OCI-LY1 (cell line): ENCODE measurements around the gene EBF4.

Source experiments
- H2AFZ ChIP-seq: fragments of 200-600 bp; sonication (generic), shearing (Covaris generic); 2 replicates; pipeline ENCODE4 v1.6.0; 2014; ENCODE audit warnings: antibody characterized with exemption, mild to moderate bottlenecking, low read length
- H3F3A ChIP-seq: fragments of 200-600 bp; sonication (generic), shearing (Covaris generic); 2 replicates; pipeline ENCODE4 v1.6.0; 2014; ENCODE audit warnings: mild to moderate bottlenecking, antibody characterized with exemption, low read length, moderate library complexity; ENCODE audit not compliant: insufficient read depth
- H3K27ac ChIP-seq: fragments of 200-600 bp; sonication (generic); 2 replicates; pipeline ENCODE4 v1.5.1; 2014; ENCODE audit warnings: low read length, mixed run types, mild to moderate bottlenecking, low read depth; ENCODE audit not compliant: poor library complexity, severe bottlenecking
- H3K27me3 ChIP-seq: fragments of 200-600 bp; sonication (generic); 2 replicates; pipeline ENCODE4 v1.6.0; 2014; ENCODE audit warnings: antibody characterized with exemption, mild to moderate bottlenecking, low read length, moderate library complexity; ENCODE audit not compliant: insufficient read depth
- H3K36me3 ChIP-seq: fragments of 200-600 bp; sonication (generic); 2 replicates; pipeline ENCODE4 v1.6.1; 2014; ENCODE audit warnings: mild to moderate bottlenecking, antibody characterized with exemption, low read length, moderate library complexity, mixed read lengths; ENCODE audit not compliant: insufficient read depth
- H3K4me1 ChIP-seq: fragments of 200-600 bp; sonication (generic); 2 replicates; pipeline ENCODE4 v1.5.1; 2014; ENCODE audit warnings: mild to moderate bottlenecking, low read length, moderate library complexity; ENCODE audit not compliant: insufficient read depth, severe bottlenecking
- H3K4me2 ChIP-seq: fragments of 200-600 bp; sonication (generic), shearing (Covaris generic); 2 replicates; pipeline ENCODE4 v1.6.1; 2014; ENCODE audit warnings: low read length
- H3K4me3 ChIP-seq: fragments of 200-600 bp; sonication (generic); 2 replicates; pipeline ENCODE4 v1.5.1; 2014; ENCODE audit warnings: low read length, low read depth, mild to moderate bottlenecking, mixed read lengths; ENCODE audit not compliant: poor library complexity, severe bottlenecking
- H3K79me2 ChIP-seq: fragments of 200-600 bp; shearing (Covaris generic); 2 replicates; pipeline ENCODE4 v1.6.1; 2016; ENCODE audit warnings: mixed run types, low read length, mixed read lengths; ENCODE audit not compliant: insufficient read depth
- H3K9ac ChIP-seq: fragments of 200-600 bp; sonication (generic), shearing (Covaris generic); 2 replicates; pipeline ENCODE4 v1.6.1; 2014; ENCODE audit warnings: mild to moderate bottlenecking, low read length, mixed read lengths
- H3K9me2 ChIP-seq: fragments of 200-600 bp; sonication (generic), shearing (Covaris generic); 2 replicates; pipeline ENCODE4 v1.6.1; 2014; ENCODE audit warnings: low read depth, mild to moderate bottlenecking, low read length, mixed read lengths
- H3K9me3 ChIP-seq: fragments of 200-600 bp; shearing (Covaris generic); 2 replicates; pipeline ENCODE4 v1.6.1; 2014; ENCODE audit warnings: low read length, mixed read lengths
- H4K20me1 ChIP-seq: fragments of 200-600 bp; sonication (generic), shearing (Covaris generic); 2 replicates; pipeline ENCODE4 v1.6.0; 2016; ENCODE audit warnings: mild to moderate bottlenecking, low read length; ENCODE audit not compliant: insufficient read depth
- EZH2 ChIP-seq: fragments of 200-600 bp; sonication (generic), shearing (Covaris generic); IDR thresholded peaks from 2 replicates; pipeline ENCODE4 v1.8.0; 2017; ENCODE audit warnings: borderline replicate concordance, mixed run types, mild to moderate bottlenecking, antibody characterized with exemption, low read length, moderate library complexity, mixed read lengths
- TF ChIP-seq, protein P1 (sequence below): fragments of 200-600 bp; sonication (generic), shearing (Covaris generic); IDR thresholded peaks from 2 replicates; pipeline ENCODE4 v1.5.1; 2017; ENCODE audit warnings: mild to moderate bottlenecking, antibody characterized with exemption, low read length, moderate library complexity, mixed read lengths

EBF4 gene

DNA sequence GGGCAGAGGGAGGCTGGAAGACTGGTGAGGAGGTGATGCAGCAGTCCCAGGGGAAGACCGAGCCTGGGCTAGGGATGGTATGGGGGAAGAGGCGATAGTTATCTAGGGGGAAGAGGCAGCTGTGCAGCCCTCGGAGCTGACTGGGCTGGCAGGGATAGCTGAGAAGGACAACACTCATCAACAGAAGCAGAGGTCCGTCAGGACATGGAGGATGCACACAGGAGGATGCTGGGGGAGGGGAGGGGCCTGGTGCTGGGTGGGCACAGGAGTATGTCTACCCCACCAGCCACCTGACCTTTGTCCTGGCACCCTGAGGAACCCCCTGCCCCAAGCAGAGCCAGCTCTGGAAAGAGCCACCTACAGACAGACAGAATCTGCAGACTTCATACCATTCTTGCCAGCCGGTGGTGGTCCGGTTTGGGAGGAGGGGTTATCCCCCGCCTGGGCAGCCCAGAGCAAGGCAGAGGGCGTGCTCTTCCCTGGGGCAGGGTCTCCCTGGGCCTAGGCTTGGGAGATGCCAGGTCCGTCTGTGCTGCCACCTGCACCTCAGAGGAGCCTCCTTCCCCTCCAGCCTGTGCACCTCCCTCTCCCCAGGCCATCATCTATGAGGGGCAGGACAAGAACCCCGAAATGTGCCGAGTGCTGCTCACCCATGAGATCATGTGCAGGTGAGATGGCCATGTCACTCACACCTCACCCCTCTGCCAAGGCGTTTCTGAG, 14.9 kb downstream of the EBF4 start:
- no peak overlapping the region for H2AFZ ChIP-seq
- TF ChIP-seq, protein P1, sequence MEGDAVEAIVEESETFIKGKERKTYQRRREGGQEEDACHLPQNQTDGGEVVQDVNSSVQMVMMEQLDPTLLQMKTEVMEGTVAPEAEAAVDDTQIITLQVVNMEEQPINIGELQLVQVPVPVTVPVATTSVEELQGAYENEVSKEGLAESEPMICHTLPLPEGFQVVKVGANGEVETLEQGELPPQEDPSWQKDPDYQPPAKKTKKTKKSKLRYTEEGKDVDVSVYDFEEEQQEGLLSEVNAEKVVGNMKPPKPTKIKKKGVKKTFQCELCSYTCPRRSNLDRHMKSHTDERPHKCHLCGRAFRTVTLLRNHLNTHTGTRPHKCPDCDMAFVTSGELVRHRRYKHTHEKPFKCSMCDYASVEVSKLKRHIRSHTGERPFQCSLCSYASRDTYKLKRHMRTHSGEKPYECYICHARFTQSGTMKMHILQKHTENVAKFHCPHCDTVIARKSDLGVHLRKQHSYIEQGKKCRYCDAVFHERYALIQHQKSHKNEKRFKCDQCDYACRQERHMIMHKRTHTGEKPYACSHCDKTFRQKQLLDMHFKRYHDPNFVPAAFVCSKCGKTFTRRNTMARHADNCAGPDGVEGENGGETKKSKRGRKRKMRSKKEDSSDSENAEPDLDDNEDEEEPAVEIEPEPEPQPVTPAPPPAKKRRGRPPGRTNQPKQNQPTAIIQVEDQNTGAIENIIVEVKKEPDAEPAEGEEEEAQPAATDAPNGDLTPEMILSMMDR: no peak
- no peak for TF ChIP-seq EZH2
- no peaks in the 10 kb centered on the region for H3K36me3 ChIP-seq
- H4K20me1 ChIP-seq: no peaks in the 10 kb centered on the region
- no peak overlapping the region for H3K4me2 ChIP-seq
- no peak overlapping the region for H3K27ac ChIP-seq
- no peak overlapping the region for H3K9ac ChIP-seq
- no peaks in the 10 kb centered on the region for H3F3A ChIP-seq
- H3K79me2 ChIP-seq: no peaks in the 10 kb centered on the region
- H3K9me3 ChIP-seq: no peaks in the 10 kb centered on the region
- no peaks in the 10 kb centered on the region for H3K4me1 ChIP-seq
- H3K9me2 ChIP-seq: no peaks in the 10 kb centered on the region
- no peaks in the 10 kb centered on the region for H3K27me3 ChIP-seq
- H3K4me3 ChIP-seq: no peak overlapping the region

DNA sequence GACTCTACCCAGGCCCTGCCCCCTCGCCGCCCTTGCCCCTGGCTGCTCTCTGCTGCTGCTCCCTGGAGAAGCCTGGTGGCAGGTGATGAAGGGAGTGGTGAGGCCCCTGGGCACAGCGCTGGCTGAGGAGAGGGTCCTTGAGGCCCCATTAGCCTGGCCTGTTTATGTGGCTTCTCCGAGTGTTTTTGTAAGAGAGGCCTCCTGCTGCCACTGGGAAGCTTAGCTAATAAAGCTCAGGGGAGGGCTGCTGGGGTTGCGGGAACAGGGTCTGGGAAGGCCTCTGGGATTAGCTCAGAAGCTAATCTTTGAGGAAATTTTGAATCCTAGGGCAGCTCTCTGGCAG, 15.5 kb downstream of the EBF4 start:
- H4K20me1 ChIP-seq: no peaks in the 10 kb centered on the region
- no peak overlapping the region for H3K9ac ChIP-seq
- no peak overlapping the region for H2AFZ ChIP-seq
- H3K27ac ChIP-seq: no peak overlapping the region
- no peak overlapping the region for H3K4me2 ChIP-seq
- H3K27me3 ChIP-seq: no peaks in the 10 kb centered on the region
- H3K36me3 ChIP-seq: no peaks in the 10 kb centered on the region
- H3K4me1 ChIP-seq: no peaks in the 10 kb centered on the region
- TF ChIP-seq EZH2: no peak
- TF ChIP-seq, protein P1: no peak
- H3K9me2 ChIP-seq: no peaks in the 10 kb centered on the region
- no peaks in the 10 kb centered on the region for H3K9me3 ChIP-seq
- H3K4me3 ChIP-seq: no peak overlapping the region
- H3F3A ChIP-seq: no peaks in the 10 kb centered on the region
- H3K79me2 ChIP-seq: no peaks in the 10 kb centered on the region

DNA sequence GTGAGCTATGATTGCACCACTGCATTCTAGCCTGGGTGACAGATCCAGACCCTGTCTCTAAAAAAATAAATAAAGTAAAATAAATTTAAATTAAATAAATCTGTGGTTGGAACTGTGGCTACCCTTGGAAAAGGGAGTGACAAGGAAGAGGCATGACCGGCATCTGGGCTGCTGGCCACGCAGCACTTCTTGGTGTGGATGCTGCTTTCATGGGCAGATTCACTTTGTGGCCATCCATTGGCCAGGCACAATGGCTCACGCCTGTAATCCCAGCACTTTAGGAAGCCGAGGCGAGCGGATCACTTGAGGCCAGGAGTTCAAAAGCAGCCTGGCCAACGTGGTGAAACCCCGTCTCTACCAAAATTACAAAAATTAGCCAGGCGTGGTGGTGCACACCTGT, 16.1 kb downstream of the EBF4 start:
- H3K27ac ChIP-seq: no peak overlapping the region
- H4K20me1 ChIP-seq: no peaks in the 10 kb centered on the region
- no peaks in the 10 kb centered on the region for H3K27me3 ChIP-seq
- no peaks in the 10 kb centered on the region for H3K9me2 ChIP-seq
- H3K4me3 ChIP-seq: no peak overlapping the region
- H3K79me2 ChIP-seq: no peaks in the 10 kb centered on the region
- H3K36me3 ChIP-seq: no peaks in the 10 kb centered on the region
- no peak overlapping the region for H3K9ac ChIP-seq
- no peak overlapping the region for H2AFZ ChIP-seq
- no peak overlapping the region for H3K4me2 ChIP-seq
- H3K4me1 ChIP-seq: no peaks in the 10 kb centered on the region
- no peaks in the 10 kb centered on the region for H3F3A ChIP-seq
- TF ChIP-seq, protein P1: no peak
- no peak for TF ChIP-seq EZH2
- no peaks in the 10 kb centered on the region for H3K9me3 ChIP-seq
